HG02885 (cell line): ENCODE results near the gene FRMD4B.
"Not testable (repeated sequence)": the region's sequence is repeated elsewhere in the genome, so short reads cannot be mapped to it uniquely, and the experiment has no call there.

Source experiments
- ATAC-seq: cut with Tn5 transposase; IDR thresholded peaks from one replicate; pipeline ENCODE4 v1.9.1; 2021; ENCODE audit warnings: mild to moderate bottlenecking; ENCODE audit not compliant: unreplicated experiment, poor library complexity

Gene FRMD4B

DNA sequence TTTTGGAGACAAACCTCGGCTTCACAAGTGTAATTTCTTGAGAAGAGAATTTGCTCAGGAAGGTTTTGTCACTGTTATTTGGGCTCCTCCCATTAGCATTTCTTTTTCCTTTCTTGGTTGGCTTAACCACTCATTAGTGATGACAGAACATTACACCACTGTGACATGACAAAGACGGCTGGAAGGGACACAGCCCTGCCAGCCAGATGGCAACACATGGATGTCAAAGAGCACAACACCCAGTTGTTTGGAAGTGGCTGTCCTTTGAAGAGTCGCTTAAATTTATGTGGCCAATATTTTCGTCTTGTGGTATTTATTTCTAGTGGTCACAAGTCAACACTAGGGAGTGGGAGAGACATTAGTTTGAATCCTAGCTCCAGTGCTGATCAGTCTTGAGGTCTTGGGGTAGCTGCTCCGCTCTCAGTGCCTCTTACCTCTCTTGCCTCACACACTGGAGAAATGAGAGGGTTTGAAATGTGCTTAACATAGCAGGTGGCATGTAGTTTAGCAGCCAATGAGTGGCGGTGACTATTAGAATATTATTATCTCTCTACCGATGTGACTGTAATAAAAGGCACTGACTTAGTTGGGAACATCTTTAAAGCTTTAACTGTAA lies 92.8 kb downstream of the FRMD4B start:
- ATAC-seq, result no peak

DNA sequence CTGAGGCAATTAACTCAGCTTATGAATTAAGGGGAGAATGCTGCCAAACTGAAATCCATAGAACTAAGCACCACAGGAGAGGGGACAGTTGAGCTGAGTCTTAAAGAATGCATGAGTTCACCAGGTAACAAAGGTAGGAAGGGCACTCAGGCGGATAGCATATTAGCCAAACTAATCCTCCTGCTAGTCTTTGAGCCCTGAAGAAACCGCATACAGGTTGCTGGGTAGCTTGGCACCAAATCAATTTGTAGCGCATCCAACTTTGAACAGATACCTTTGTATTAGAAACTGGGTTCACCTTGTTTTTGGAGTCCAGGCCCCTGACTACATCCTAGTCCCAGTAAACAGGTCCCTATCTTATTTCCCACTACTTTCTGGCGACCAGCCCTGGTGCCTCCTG lies 93.7 kb downstream of the FRMD4B start:
- no peak for ATAC-seq

DNA sequence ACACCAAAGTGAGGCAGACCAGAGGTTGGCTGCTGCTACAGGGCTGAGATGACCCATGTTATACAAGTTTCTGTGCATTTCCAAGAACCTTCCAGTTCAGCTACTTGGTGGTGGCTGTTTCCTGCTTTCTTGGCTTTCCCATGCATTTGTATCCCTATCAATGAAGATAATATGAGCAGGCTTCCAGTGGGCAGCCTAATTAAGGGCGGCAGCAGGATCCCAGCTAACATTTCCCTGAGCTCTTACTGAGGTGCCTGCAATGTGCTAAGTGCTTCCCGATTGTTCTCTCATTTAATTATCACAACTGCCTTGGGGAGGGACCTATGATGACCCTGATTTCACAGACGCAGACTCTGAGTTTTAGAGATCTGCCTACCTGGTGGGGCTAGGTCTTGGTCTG lies 95.5 kb downstream of the FRMD4B start:
- ATAC-seq, result no peak

DNA sequence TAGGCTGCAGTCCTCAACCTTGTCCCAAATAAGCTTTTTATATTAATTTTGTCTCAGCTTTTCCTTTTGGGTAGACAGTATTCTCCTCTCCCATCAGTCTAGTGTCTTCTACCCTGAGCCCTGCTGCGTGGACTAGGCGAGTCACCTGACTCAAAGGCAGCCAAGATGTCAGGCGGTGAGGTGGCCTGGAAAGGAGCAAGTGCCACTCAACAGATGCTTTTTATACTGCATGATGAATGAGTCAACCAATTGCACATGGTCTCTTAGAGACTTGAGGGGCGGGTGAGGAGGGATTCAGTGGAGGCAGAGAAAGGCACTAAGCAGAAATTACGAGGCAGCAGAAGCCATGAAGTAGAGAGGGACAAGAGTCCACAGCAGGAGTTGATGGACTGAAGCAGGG lies 95.9 kb downstream of the FRMD4B start:
- no peak for ATAC-seq

DNA sequence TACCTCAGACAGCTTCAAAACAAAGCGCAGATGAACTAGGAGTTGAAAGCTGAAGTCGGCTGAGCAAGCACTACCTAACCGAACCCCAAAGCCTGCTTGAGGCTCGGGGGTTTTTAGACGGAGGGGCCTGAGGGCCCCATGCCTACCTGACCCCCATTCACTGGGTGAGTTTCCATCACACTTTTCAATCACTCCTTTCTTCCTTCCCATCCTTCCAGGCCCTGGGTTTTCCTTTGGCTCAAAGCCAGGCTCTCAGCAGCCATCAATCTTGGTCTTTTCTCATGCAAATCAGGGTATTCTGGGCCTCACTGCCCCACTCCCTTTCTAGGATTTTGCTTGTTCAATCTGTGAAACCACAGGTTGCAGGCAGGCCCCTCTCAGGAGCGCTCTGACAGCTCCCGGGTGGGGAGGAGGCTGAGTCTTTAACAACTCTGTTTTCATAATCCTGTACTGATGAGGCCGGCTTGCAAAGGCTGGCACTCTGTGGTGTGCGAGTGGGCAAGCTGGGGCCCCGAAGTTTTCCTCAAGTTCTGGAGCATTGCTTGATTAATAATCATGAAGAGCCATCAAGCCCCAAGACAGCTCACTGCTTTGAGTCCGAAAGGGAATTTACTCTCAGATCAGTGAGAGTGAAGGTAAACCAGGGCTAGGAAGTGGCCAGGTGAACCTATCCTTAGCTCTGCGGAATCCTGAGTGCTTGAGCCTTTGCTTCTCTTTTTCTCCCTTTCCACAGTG lies 97.6 kb downstream of the FRMD4B start:
- ATAC-seq, result peak; percentile 99

DNA sequence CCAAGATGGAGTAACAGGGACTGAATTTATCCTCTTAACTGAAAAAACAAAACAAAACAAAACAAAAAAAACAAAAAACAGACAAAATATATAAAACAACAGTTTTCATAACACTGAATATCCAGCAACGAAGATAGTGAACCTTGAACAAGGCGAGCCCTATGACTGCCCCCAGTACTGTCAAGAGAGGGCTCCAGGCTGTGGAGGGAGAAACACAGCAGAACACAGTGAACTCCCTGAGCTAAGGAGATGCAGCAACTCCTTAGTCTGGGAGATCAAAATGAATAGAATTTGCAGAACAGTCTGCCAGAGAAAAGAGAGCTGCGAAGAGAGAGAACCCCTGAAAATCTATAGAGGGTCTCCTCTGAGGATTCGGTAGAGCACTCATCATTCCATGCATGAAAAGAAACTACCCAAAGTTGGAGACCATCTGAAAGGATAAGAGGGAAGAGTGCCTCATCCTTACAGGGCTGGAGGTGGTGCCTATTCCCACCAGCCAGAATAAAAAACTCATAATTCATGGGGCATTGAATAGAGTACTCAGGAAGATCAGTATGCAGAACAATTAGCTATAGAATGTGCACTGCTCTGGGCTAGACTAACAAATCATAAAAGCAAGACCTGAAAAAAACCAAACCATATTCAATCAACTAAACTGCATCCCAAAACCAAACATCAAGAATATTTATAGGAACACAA lies 101.8 kb downstream of the FRMD4B start:
- ATAC-seq, result no peak

DNA sequence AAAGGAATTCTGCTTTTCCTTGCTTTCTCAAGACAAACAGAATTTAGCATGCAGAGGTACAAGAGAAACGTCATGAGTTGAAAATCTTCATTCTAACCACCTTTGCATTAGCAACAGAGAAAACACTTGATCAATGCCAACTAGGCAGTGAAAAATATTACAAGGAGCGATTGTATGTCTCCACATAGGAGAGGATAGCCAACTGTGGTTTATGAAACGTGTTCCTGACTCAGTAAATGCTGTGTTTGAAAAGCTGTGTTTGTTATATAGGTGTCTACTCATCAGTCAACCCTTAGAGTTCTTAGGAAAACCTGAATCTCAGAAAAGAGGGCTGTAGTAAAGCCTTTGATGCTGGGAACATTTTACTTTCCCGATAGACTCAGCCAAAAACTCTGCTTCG lies 102.4 kb downstream of the FRMD4B start:
- no peak for ATAC-seq

DNA sequence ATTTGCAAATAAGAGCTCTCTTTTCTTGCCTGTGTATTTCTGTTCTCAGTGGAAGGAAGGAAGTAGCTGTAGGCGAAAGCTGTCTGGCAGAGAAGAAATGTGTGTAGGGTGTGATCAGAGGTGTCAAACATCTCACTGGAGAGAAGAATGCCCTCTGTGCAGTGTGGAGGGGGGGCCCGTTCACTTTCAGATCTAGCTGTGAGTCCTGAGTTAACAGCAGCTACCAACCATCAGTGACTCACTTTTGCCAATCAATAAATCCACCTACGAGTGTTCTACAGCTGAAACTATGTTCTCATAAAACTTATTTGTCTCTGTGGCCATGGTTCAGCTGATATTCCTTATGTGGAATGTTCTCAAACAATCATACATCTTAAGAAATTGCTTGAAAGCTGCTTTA lies 103.7 kb downstream of the FRMD4B start:
- no peak for ATAC-seq

DNA sequence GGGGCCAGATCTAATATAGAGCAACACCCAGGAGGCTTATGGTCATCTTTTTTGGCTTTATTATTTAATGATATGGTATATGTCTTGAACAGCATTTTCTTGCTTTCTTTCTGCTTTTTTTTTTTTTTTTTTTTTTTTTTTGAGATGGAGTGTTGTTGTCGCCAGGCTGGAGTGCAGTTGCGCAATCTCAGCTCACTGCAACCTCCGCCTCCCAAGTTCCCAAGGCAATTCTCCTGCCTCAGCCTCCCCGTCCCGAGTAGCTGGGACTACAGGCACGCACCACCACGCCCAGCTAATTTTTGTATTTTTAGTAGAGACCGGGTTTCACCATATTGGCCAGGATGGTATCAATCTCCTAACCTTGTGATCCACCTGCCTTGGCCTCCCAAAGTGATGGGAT lies 108.5 kb downstream of the FRMD4B start:
- ATAC-seq, result not testable (repeated sequence)

DNA sequence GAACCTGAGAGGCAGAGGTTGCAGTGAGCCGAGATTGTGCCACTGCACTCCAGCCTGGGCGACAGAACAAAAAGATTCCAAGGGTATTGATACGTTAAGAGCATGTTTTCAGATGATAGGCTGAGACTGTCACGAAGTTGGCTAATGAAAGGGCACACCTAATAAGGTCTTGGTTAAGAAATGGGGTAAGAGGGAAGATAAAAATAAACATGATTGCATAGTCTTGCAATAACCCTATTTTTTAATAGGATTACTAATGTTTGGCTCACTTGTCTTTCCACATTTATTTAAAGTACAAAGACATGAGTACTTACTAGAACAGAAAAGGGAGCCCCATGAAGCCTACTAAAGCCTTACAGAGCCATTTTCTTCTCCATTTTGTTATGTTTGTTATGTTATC lies 109.0 kb downstream of the FRMD4B start:
- no peak for ATAC-seq

DNA sequence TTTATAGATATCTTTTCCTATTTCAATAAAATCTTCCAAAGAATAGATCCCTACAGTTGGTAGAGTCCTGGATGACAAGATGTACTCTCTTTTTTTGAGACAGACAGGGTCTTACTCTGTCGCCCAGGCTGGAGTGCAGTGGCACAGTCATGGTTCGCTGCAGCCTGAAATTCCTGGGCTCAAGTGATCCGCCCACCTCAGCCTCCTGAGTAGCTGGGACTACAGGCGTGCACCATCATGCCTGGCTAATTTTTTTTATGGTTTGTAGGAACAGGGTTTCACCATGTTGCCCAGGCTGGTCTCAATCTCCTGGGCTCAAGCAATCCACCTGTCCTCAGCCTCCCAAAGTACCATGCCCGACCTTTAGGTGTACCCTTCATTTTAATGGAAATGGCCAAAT lies 109.7 kb downstream of the FRMD4B start:
- not testable (repeated sequence) for ATAC-seq

DNA sequence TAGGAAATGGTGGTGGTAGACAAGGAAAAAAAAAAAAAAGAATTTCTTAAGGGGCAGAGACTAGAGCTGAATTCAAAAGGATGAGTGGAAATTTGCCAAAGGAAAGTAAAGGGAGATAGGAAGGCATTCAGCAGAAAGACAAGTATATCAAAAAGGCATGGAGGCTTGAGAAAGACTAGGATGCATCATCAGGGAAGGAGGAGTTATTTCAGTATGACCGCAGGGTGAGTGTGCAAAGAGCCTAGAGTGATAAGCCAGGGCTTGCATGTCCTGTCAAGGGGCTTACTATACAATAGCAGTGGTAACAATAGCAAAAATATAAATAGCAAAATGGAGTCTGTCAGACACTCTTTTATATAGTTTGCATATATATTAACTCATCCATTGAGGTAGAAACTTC lies 112.0 kb downstream of the FRMD4B start:
- ATAC-seq, result no peak

DNA sequence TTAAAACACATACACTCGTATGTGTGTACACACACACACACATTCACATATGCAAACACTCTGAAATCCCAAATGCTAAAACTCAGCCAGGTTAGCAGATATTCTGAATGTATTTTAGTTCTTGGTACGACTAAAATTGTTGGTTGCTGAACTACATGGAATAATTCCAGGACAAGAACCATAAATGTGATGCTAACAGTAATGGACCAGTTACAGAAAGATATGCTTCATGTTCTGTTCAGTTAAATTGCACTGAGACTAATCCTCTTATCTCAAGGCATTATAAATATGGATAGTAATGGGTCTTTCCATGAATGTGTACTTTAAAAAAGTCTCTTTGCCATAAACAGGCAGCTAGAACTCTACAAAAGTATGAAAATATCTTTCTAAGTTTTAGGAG lies 113.3 kb downstream of the FRMD4B start:
- ATAC-seq, result no peak

DNA sequence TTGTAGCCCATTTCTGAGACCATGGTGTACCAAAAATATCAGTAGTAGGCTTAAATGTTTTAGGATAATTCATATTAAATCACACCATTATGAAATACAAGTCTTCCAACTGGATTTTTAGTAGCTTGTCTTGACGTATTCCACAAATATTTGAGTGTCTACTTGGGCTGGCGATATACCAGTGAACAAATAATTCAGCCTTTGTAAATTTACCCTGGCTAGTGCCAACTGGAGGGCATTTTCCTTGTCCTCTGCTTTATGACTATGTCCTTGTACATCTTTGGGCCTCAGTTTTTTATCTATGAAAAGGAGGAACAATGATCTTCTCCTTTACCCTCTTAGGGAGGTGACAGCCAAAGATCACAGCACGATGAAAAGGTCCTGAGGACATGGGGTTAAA lies 114.8 kb downstream of the FRMD4B start:
- ATAC-seq, result no peak

DNA sequence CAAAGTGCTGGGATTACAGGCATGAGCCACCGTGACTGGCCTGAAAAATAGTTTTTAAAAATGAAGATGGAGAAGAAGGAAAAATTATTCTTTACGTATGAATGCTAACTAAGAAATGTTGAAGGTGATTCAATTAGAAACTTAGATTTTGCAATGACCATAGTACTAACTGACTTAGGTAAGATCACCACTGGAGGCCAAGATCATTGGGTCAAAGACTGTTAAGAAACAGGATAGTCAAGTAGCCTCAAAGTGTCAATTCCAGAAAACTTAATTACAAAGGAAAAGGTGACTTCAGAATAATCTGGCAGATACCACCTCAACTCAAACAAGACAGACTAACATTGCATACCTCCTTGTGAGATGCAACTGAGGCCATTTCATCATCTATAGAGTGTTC lies 119.3 kb downstream of the FRMD4B start:
- ATAC-seq, result no peak

DNA sequence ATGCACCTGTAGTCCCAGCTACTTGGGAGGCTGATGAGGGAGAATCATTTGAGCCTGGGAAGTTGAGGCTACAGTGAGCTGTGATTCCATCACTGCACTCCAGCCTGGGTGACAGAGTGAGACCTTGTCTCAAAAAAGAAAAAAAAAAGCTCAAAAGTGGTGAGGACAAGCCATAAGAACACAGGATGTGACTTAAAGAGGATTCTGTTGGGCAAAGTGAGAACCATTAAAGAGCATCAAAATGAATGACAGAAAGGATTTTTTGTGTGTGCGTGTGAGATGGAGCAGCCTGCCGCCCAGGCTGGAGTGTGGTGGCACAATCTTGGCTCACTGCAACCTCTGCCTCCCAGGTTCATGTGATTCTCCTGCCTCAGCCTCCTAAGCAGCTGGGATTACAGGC lies 119.8 kb downstream of the FRMD4B start:
- ATAC-seq, result not testable (repeated sequence)

DNA sequence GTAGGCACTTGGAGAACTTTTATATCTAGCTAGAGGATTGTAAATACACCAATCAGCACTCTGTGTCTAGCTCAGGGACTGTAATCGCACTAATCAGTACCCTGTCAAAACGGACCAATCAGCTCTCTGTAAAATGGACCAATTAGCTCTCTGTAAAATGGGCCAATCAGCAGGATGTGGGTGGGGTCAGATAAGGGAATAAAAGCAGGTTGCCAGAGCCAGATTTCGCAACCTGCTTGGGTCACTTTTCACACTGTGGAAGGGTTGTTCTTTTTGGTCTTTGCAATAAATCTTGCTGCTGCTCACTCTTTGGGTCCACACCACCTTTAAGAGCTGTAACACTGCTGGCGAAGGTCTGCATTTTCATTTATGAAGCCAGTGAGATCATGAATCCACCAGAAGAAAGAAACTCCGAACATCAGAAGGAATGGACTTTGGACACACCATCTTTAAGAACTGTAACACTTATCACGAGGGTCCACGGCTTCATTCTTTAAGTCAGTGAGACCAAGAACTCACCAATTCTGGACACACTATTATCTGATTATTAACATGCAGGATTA lies 125.0 kb downstream of the FRMD4B start:
- not testable (repeated sequence) for ATAC-seq

DNA sequence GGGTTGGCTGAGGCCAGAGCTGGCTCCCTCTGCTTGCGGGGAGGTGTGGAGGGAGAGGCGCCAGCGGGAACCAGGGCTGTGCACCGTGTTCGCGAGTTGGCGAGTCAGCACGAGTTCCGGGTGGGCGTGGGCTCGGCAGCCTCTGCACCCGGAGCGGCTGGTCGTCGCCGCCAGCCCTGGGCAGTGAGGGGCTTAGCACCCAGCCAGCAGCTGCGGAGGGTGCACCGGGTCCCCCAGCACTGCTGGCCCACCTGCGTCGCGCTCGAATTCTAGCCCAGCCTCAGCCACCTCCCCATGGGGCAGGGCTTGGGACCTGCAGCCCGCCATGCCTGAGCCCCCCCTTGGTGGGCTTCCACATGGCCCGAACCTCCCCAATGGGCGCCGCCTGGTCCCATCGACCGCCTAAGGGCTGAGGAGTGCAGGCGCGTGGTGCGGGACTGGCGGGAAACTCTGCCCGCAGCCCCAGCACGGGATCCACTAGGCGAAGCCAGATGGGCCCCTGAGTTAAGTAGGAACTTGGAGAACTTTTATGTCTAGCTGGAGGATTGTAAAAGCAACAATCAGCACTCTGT lies 125.6 kb downstream of the FRMD4B start:
- no peak for ATAC-seq

DNA sequence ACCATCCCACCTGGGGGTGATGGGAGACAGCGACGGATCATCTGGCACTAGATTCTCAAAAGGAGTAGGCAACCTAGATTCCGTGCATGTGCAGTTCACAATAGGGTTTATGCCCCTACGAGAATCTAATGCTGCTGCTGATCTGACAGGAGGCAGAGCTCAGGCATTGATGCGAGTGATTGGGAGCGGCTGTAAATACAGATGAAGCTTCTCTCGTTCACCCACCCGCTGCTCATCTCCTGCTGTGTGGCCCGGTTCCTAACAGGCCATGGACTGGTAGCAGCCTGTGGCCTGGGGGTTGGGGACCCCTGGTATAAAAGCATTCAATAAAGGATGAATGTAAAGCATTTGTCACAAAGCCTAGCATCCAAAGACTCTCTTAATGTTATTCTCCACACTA lies 126.8 kb downstream of the FRMD4B start:
- ATAC-seq, result no peak

DNA sequence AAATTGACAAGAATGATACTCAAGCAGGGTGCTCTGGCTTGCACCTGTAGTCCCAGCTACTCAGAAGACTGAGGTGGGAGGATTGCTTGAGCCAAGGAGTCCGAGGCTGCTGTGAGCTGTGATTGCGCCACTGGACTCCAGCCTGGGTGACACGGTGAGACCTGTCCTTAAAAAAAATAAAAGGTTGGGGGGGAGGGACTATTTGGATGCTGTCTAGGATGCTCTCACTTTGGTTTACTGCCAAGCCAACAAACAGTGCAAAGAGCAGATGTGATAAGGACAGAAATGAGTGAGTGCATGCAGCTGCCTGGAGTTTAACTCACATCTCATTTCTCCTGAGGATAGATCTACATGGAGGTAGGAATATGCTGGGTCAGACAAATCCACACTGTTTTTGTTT lies 130.0 kb downstream of the FRMD4B start:
- ATAC-seq, result no peak

DNA sequence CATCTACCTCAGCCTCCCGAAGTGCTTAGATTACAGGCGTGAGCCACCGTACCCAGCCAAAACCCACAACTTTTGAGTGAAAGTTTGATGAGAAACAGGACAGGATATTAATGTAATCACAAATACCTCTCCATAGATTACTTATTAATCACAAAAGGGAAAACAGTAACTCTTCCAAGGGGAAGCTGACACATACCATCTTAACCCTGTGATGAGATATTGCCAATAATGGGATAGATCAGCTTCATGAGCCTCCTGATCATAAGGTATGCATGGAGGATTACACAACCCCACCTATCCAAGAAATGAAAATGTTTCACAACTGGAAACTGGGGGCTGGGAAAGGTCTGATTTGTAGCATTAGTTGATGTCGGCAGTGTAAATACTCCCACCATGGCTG lies 131.5 kb downstream of the FRMD4B start:
- no peak for ATAC-seq
